NB4 (cell line): ENCODE results near the gene ABCG2.

Source experiments
- CTCF ChIP-seq: IDR thresholded peaks from one replicate; pipeline ENCODE4 v1.5.1; 2012; ENCODE audit warnings: low read depth, low read length
- MAX ChIP-seq: IDR thresholded peaks from 2 replicates; pipeline ENCODE4 v1.6.1; 2011; ENCODE audit warnings: low read depth, low read length
- POLR2A ChIP-seq: IDR thresholded peaks from 2 replicates; pipeline ENCODE4 v1.6.1; 2011; ENCODE audit warnings: mild to moderate bottlenecking; ENCODE audit not compliant: insufficient read length; ENCODE audit errors: extremely low read depth

- no peak for TF ChIP-seq CTCF
- TF ChIP-seq MAX, result no peak
- no peak for TF ChIP-seq POLR2A
These were observed 10.6 kb downstream of the ABCG2 start for GRCh38 chr4:88147799-88148217.
